T follicular helper cell (primary cell): ENCODE measurements around the gene ATP6V1G1.
"Not testable (repeated sequence)": the region's sequence is repeated elsewhere in the genome, so short reads cannot be mapped to it uniquely, and the experiment has no call there.

ENCODE experiments used
- DNase-seq: peaks from one replicate; pipeline ENCODE4 v3.0.0-alpha.2; 2020; ENCODE audit warnings: low read depth
- total RNA-seq, 2 experiments: gene quantifications; one replicate each; lab custom pipeline; 2026; lab: John Stamatoyannopoulos, UW

Gene ATP6V1G1, protein sequence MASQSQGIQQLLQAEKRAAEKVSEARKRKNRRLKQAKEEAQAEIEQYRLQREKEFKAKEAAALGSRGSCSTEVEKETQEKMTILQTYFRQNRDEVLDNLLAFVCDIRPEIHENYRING
- total RNA-seq: 65.7 to 116 reads per million in 2 experiments

DNA sequence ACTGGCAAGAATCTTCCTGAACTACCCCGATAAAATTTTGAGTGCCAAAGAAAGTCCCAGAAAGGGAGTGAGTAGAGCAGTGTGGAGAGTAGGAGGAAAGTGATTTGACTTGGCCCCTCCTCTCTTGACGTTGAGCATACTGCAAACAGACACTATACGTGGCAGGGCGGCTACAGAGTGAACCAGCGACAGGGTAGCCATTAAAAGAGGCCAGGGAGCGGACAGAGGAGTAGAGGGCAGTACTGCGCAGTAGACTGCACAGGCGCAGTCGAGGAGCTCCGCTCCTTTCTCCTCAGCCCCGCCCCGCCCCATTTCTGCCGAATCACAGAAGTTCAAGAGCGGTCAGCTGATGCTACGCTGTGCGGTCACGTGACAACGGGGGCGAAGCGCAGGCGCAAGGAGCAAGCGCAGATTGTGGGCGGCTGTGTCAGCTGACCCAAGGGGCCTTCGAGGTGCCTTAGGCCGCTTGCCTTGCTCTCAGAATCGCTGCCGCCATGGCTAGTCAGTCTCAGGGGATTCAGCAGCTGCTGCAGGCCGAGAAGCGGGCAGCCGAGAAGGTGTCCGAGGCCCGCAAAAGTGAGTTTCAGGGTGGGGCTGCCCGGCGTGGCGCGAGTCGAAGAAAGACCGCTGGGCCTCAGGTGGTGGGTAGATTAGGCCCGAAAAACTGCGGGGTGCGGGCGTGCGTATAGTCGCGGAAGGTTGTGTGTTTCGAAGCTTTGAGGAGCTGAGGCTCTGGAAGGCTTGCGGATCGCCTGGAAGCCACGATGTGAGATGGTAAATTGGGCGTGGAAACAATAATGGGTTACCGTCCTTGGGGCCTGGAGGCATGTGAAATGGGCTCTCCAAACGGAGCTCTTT, at the start of gene ATP6V1G1:
TSS of gene ATP6V1G1 (plus strand) at position 425 of the 858 bp plus-strand sequence. CDS start at position 495, 70 bp downstream.
- DNase-seq: peak; percentile 99

DNA sequence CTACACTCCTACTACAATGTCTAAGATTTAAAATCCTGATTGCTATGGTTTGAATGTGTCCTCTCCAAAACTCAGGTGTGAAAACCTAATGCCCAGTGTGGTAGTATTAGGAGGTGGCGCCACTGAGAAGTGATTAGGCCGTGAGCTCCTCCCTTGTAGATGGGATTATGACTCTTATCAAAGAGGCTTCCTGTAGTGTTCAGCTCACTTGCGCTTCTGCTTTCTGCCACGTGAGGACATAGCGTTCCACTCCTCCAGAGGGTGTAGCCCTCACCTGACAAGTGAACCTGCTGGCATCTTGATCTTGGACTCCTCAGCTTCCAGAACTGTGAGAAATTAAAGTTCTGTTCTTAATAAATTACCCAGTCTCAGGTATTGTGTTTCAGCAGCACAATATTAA, 49.3 kb upstream of the ATP6V1G1 start:
- DNase-seq: peak; percentile 1

DNA sequence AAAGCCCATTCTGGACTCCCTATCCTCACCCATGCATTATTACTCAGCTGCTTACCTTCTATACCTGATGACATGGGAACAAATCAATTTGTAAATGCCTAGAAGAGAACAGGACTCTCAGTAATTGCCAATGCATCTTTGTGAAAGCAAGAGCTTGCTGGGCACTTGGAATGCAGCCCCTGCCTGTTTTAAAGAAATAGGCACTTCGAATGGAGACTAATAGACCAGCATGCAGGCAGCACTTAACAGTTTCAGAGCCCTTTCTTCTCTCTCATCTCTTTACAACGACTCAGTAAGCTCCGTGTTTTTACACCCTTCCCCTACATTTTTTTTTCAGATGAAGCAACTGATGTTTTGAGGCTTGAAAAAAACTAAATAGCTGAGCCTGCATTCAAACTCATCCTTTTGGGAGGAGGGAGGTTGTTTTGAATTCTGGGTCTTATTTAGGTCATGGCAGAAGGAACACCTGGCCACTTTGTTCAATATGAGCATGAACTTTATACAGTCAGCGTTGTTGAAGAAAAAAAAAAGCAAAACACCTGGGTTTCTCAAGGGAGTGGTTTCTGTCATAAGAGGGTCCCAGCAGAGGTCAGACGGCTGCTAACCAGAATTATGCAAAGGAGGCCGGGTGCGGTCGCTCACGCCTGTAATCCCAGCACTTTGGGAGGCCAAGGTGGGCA, 47.7 kb upstream of the ATP6V1G1 start:
- DNase-seq: no peak

DNA sequence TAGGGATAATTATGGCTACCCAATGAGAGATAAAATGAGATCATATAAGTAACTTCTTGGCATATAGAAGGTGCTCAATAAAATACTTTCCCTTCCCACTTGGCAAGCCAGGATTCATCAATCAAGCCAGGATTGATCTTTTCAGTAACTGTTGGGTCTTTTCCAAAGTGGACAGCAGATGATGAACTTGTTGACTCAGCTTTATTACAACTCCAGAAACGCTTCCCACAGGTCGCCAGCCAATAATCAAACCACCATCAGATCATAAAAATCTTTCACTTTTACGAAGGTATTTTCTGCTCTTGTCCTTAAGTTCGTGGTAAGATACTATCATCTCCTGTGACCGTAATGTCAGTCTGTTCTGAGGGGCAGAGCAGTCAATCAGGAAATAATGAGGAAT, 42.5 kb upstream of the ATP6V1G1 start:
- DNase-seq: no peak

DNA sequence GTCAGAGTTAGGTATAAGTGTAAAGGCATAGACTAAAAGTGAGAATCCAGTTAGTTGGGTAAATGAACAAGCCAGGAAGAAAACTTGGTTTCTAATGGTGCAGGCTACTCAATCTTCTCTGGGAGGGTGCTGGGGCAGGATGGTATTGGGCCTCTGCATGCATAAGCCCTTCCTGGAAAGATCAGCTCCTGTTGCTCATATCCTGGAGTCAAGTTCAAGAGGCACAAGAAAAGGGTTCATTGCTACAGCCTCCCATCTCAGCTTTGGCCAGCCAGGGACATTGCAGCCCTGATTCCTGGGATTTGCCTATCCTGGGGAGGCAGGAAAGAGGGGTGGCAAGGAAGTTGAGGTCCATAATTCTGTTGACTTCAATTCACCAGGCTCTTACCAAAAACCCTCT, 40.7 kb upstream of the ATP6V1G1 start:
- no peak for DNase-seq

DNA sequence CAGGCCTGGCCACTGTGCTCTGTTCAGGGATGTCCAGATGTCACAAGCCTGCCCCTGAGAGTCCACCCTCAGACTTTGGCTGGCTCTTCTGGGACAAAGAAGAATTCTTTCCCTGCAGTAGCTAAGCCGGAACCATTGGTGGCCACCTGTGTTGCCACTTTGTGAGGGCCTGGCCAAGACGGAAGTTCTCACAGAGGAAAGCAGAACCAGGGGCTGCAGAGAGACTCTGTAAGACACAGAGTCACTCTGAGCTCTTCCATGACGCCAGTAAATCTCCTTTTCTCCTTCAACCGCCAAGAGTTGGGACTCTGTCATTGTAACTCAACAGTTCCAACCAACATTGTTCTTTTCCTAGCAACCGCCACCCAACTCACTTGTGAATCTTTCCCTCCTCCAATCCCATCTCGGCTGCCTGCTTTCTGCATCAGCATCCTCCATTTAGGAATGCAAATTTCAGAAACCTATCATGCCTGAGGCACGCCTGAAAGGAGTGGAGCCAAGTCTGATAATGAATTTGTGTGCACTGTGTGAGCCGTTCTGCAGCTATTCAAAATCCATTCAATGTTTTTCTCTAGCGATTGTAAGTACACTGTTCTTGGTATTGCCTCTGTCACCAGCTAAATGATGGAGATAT, 37.8 kb upstream of the ATP6V1G1 start:
- no peak for DNase-seq

DNA sequence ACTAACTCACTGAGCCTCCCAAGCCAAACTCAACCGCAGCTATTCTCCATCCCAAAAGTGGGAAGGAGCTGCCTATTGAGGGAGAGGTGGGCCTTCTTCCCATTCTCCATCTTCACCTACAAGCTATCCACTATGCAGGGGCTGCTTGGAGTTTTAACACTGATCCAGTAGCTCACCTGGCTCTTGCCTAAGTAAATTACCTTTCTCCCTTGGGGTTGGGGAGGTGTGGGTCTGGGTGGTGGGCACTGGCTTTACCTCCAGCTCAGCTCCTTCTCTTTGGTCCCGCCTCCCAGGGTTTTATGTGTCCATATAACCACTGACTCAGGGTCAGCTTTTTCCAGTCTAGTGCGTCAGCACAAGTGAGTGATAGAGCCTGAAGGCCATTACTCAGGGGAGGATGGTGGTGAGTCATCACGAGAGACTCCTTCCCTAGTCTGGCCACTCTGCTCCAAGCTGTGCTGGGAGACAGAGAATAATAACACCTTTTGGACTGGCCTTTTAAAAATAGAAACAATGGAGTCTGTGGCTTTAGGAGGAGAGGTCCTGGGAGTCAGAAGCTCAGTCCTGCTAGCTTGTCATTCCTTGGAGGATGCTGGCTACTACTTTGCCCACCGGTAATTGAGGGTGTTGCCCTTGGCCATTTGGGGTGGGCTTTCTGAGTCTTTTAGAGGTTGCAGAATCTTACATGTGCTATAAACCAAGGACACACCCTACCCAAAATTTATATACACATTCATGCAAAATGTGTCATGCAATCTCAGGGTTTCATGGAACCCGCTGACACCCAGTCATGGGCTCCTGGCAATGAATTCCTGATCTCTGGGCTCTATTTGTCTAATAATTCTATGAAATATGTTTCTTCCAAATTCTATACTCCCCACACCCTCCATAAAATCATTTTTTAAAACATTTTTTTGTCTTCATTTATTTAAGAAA, 35.6 kb upstream of the ATP6V1G1 start:
- DNase-seq: no peak

DNA sequence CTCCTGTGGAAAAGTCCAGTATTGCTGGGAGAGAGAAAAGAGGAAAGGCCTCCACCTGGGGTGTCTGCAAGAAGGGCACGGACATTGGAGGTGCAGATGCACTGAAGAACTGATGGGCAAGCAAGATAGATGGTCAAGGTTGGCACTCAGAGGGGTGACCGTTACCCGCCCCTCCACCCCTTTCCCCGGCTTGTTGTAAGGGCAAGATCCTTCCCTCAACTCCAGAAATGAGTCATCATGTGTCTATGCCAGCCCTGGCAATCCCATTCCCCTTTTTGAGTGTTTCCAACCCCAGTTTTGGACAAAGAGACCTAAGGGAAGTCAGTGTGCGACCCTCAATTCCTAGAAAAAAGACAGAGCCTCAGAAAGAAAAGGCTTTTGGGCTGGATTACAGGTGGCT, 34.9 kb upstream of the ATP6V1G1 start:
- no peak for DNase-seq

DNA sequence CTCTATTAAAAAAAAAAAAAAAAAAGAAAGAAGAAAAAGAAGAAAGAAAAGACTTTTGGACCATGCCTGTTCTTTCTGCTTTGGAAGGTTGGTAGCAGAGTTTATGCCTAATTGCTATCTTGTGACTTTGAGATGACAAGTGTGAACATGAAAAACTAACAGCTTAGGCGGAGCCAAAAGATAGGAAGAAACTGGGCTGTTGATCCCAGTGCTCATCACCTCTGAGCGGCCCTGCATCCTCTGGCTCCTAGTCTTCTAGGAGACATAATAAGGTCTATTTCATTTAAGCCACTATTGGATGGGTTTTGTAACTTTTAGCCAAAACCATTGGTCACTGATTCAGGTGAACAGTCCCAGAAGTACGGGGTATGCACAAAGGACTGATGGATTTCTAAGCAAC, 34.4 kb upstream of the ATP6V1G1 start:
- DNase-seq: no peak

DNA sequence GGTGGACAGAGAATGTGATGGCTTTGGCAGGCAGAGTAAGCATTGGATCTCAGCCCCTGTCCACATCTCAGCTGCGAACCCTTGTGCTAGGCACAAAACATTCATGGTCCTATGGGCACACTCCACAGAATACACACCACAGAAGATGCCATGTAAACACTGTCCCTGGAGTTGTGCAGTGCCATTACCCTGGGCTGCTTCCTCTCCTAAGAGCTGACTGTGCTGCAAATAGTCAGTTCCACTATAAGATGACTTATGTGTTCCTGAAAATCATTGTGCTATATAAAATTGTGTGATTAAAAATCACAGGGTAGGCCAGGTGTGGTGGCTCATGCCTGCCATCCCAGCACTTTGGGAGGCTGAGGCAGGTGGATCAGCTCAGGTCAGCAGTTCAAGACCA, 31.9 kb upstream of the ATP6V1G1 start:
- no peak for DNase-seq

DNA sequence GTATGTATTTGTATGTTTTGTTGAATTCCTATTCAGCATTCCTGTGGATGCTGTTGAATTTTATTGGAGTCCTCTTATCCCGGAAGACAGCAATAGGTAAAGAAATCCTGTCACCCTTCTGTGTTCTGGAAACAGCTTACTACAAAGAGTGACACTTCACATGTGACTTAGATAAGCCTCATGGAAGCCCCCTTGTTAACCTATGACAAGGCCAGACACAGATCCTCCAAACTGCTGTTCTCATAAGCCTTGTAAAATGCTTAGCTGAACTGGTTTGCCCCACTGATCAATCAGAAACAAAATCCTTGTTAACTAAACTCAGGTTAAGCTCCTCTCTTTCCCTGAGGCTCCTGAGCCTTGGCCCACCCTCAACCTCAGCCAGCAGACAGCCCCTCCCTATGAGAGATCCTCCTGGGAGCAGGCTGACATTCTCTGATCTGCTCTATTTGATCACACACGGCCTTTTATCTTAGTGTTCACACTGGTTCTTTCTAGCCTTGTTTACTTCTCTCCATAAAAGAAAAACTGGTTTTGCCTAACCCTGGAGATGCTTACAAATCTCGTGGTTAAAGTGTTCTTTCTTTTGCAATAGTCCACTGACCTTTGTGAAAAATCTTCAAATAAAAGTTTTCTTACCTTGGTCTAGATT, 29.4 kb upstream of the ATP6V1G1 start:
- DNase-seq: no peak

DNA sequence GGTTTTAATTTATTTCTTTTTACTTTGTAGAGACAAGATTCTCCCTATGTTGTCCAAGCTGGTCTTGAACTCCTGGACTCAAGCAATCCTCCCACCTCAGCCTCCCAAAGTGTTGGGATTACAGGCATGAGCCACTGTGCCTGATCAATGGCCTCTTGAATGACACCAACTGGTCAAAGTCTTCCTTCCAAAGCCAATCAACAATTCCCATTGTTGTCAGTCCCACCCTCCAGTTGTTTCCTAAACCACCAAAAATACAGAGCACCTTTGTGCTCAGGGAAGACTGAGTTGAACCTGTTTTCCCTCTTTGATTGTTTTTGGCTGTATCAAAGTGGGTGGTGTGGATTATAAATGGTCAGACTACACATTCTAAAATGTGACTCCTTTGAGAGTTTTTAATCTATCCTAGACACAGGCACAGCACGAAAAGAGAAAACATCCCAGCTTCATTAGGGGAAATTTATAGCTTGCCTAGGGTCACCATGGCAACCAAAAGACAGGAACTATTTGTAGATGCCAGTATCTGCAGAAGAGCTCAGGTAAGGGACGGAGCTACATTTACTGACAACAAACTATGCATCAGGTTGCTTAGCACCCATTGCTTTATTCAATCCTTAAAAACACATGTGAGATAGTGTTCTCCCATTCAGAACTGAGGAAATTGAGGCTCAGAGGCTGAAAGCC, 27.6 kb upstream of the ATP6V1G1 start:
- DNase-seq: no peak

DNA sequence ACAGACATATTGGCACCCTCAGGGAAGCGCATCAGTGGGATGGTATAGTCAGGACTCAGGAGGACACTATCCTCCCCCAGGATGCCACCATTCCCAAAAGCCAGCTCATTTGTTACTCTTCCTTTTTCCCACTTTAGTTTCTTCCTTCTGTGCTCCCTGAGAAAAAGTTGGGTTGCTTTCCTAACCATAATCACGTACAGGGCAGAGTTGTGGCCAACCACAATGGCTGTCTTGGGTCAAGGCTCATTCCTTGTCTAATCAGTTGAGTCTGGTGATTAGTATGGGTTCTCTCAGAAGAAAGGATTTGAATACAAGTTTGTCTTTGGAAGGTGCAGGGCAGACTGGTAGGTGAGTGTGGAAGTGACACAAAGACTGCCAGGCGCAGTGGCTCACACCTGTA, 26.6 kb upstream of the ATP6V1G1 start:
- DNase-seq: no peak

DNA sequence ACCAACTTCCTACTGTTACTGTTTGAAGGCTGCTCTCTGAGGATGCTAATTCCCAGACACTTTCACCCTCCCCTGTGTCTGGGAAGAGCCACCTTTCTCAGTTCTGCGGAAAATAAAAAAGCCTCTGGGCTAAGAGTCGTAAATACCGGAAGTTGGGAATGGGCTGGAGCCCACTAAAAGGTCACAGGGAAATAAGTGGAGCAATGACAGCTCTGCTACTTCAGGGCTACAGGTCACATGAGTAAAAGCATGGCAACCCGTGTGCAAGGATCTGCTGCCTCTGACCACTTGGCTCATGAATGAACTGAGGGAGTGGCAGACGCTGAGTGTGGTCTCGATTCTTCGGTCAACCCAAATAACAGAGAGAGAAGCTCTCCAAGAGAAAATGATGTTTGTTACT, 25.8 kb upstream of the ATP6V1G1 start:
- DNase-seq: no peak

DNA sequence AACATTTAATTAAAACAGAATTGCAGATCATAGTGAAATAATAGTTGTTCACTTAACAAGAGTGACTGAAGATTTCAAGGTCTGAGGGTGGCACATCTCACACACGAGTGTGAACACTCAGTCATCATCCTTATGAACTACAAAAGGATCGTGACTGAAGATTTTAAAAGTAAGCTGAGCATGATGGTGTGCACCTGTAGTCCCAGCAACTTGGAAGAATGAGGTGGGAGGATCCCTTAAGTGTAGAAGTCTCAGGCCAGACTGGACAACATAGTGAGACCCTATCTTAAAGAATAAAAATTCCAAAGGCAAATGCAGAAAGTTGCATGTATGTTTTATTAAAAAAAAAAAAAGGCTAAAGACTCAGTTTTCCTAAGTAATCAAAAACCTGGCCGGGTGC, 22.4 kb upstream of the ATP6V1G1 start:
- DNase-seq: no peak

DNA sequence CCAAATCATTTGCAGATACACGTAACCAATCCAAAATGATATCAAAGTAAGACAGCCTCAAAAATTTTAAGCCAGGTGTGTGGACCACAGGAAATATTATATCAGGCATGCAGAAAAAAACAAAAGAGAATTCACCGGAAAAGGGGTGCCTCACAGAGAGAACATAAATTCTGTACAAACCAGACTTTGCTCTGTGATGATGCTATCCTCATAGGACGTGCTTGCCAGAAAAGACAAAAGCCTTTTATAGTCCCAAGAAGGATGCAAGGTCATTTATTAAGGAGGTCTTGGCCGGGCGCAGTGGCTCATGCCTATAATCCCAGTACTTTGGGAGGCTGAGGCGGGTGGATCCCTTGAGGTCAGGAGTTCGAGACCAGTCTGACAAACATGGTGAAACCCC, 16.8 kb upstream of the ATP6V1G1 start:
- no peak for DNase-seq

DNA sequence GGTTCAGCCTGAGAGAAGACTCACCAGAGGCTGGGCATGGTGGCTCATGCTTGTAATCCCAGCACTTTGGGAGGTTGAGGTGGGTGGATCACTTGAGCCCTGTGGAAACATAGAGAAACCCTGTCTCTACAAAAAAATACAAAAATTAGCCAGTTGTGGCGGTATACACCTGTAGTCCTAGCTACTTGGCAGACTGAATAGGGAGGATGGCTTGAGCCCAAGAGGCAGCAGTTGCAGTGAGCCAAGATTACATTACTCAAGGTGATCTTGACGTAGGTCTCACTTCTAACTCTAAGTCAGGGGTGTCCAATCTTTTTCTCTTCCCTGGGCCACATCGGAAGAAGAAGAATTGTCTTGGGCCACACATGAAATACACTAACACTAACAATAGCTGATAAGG, 16.2 kb upstream of the ATP6V1G1 start:
- no peak for DNase-seq

DNA sequence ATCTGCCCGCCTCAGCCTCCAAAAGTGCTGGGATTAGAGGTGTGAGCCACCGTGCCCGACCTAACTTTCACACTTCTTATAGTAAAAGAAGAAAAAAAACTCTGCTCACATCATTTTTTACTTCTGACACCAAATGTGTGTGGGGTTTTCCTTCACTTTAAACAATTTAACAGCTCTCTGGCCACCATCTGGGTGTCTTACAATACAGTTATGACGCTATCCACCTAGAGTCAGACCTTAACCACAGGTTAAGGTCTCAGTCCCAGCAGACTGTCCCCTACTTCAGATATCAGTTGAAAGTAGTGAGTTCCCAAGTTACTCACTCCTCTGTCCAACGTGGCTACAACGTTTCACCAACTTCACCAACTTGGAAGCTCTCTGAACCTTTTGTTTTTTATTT, 15.4 kb upstream of the ATP6V1G1 start:
- no peak for DNase-seq

DNA sequence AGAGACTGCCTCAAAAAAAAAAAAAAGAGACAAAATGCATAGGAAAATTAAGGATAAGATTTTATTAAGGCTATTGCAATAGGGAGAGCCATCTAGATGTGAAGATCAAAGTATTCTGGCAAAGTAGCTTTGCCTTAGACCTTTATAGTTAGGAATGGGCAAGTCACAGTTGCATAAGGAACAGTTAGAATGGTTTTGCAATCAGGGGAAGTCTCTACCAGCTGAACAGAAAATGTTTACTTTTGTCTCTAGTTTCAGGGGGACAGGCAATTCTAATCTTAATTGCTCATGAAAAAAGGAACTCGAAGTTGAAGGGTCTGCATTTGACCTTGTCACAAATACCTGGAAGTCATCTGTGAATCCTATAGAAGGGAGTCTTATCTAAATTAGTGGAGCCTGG, 13.1 kb upstream of the ATP6V1G1 start:
- DNase-seq: no peak

DNA sequence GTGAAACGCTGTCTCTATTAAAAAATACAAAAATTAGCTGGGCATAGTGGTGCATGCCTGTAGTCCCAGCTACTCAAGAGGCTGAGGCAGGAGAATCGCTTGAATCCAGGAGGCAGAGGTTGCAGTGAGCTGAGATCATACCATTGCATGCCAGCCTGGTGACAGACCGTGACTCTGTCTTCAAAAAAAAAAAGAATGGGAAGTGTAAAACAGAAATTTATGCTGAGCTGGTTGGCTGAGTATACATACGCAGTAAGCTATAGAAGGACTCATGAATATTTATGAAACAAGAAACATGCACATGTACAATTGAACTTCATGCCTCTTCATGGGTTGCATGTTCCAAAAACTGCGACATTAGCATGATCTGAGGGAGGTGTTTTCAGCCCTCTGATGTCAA, 10.8 kb upstream of the ATP6V1G1 start:
- not testable (repeated sequence) for DNase-seq
